HUES64 (cell line): ENCODE measurements around the gene F12.

Source experiments
- H3K27ac ChIP-seq: 2 replicates; pipeline ENCODE4 v1.7.0; 2013; ENCODE audit warnings: low read depth, low read length, inconsistent platforms
- H3K27me3 ChIP-seq: 2 replicates; pipeline ENCODE4 v1.6.1; 2013; ENCODE audit warnings: mild to moderate bottlenecking, low read length; ENCODE audit not compliant: insufficient read depth
- H3K36me3 ChIP-seq: 2 replicates; pipeline ENCODE4 v1.6.1; 2013; ENCODE audit warnings: mild to moderate bottlenecking, low read length; ENCODE audit not compliant: insufficient read depth
- H3K4me1 ChIP-seq: 2 replicates; pipeline ENCODE4 v1.6.1; 2013; ENCODE audit warnings: mild to moderate bottlenecking, low read length, moderate library complexity; ENCODE audit not compliant: insufficient read depth
- H3K4me3 ChIP-seq: 2 replicates; pipeline ENCODE4 v1.5.1; 2013; ENCODE audit warnings: mild to moderate bottlenecking, low read length, moderate library complexity
- H3K9ac ChIP-seq: 2 replicates; pipeline ENCODE4 v1.6.1; 2013; ENCODE audit warnings: mild to moderate bottlenecking, low read depth, low read length
- H3K9me3 ChIP-seq: 2 replicates; pipeline ENCODE4 v1.6.1; 2013; ENCODE audit warnings: low read depth, low read length; ENCODE audit not compliant: insufficient read depth
- WGBS: fragments of 150-250, 120-280 bp; methylation state at CpG from one replicate; pipeline ENCODE4 v1.1.7; 2013; ENCODE audit warnings: missing lambda C conversion rate; 5-methylcytosine and 5-hydroxymethylcytosine counted together

F12 gene

GRCh38 chr5:177435847-177436536, 26.6 kb upstream of the F12 start:
- no peaks in the 10 kb centered on the region; the same call in 1 of the 2 replicates for H3K4me1 ChIP-seq
- H3K9ac ChIP-seq, result no peak overlapping the region
- peaks cover 65% of the 10 kb centered on the region for H3K36me3 ChIP-seq
- 93% methylated on average over 37 of the region's 37 CpGs for WGBS
- H3K27ac ChIP-seq, result no peak overlapping the region
- no peak overlapping the region for H3K4me3 ChIP-seq
- no peaks in the 10 kb centered on the region for H3K27me3 ChIP-seq
- H3K9me3 ChIP-seq, result no peaks in the 10 kb centered on the region

GRCh38 chr5:177434942-177435738, 25.8 kb upstream of the F12 start:
- no peak overlapping the region for H3K9ac ChIP-seq
- no peak overlapping the region for H3K27ac ChIP-seq
- 97% methylated on average over 20 of the region's 20 CpGs for WGBS
- no peaks in the 10 kb centered on the region; the same call in 1 of the 2 replicates for H3K4me1 ChIP-seq
- H3K9me3 ChIP-seq, result no peaks in the 10 kb centered on the region
- H3K36me3 ChIP-seq, result peaks cover 66% of the 10 kb centered on the region
- H3K27me3 ChIP-seq, result no peaks in the 10 kb centered on the region
- H3K4me3 ChIP-seq, result no peak overlapping the region

GRCh38 chr5:177434437-177434836, 25.1 kb upstream of the F12 start:
- H3K27me3 ChIP-seq, result no peaks in the 10 kb centered on the region
- H3K27ac ChIP-seq, result no peak overlapping the region
- no peak overlapping the region for H3K4me3 ChIP-seq
- WGBS, result 93% methylated on average over 8 of the region's 8 CpGs
- no peaks in the 10 kb centered on the region; the same call in 1 of the 2 replicates for H3K4me1 ChIP-seq
- peaks cover 66% of the 10 kb centered on the region for H3K36me3 ChIP-seq
- no peak overlapping the region for H3K9ac ChIP-seq
- no peaks in the 10 kb centered on the region for H3K9me3 ChIP-seq

- WGBS, result 95% methylated on average over 29 of the region's 29 CpGs
- no peak overlapping the region for H3K27ac ChIP-seq
- H3K4me3 ChIP-seq, result no peak overlapping the region
- no peaks in the 10 kb centered on the region; the same call in 1 of the 2 replicates for H3K4me1 ChIP-seq
- H3K9me3 ChIP-seq, result no peaks in the 10 kb centered on the region
- H3K9ac ChIP-seq, result no peak overlapping the region
- H3K27me3 ChIP-seq, result no peaks in the 10 kb centered on the region
- H3K36me3 ChIP-seq, result peaks cover 63% of the 10 kb centered on the region
Observed at GRCh38 chr5:177433658-177434217, 24.4 kb upstream of the F12 start.

- no peaks in the 10 kb centered on the region for H3K9me3 ChIP-seq
- peaks cover under 1% of the 10 kb centered on the region; the same call in 1 of the 2 replicates for H3K4me1 ChIP-seq
- WGBS, result 92% methylated on average over 25 of the region's 25 CpGs
- H3K9ac ChIP-seq, result no peak overlapping the region
- H3K4me3 ChIP-seq, result no peak overlapping the region
- peaks cover 57% of the 10 kb centered on the region for H3K36me3 ChIP-seq
- no peaks in the 10 kb centered on the region for H3K27me3 ChIP-seq
- H3K27ac ChIP-seq, result no peak overlapping the region
Observed at GRCh38 chr5:177432839-177433657, 23.7 kb upstream of the F12 start.

- no peak overlapping the region for H3K4me3 ChIP-seq
- no peak overlapping the region for H3K9ac ChIP-seq
- H3K27ac ChIP-seq, result no peak overlapping the region
- H3K9me3 ChIP-seq, result no peaks in the 10 kb centered on the region
- H3K36me3 ChIP-seq, result peaks cover 51% of the 10 kb centered on the region
- H3K4me1 ChIP-seq, result peaks cover 9% of the 10 kb centered on the region
- H3K27me3 ChIP-seq, result no peaks in the 10 kb centered on the region
- 95% methylated on average over 18 of the region's 18 CpGs for WGBS
Observed at GRCh38 chr5:177432143-177432838, 22.9 kb upstream of the F12 start.

- Histone ChIP-seq H3K4me3 (no peak overlapping the region), H3K27me3 (no peaks in the 10 kb centered on the region), H3K9ac (no peak overlapping the region), H3K9me3 (no peaks in the 10 kb centered on the region), H3K36me3 (peaks cover 49% of the 10 kb centered on the region), H3K4me1 (peaks cover 11% of the 10 kb centered on the region), H3K27ac (no peak overlapping the region)
- 95% methylated on average over 29 of the region's 29 CpGs for WGBS
Observed at GRCh38 chr5:177431317-177432142, 22.2 kb upstream of the F12 start.

- H3K9ac ChIP-seq, result no peak overlapping the region
Observed at GRCh38 chr5:177430972-177431316, 21.6 kb upstream of the F12 start.

GRCh38 chr5:177430140-177430951, 21.0 kb upstream of the F12 start:
- Histone ChIP-seq H3K4me1 (peaks cover 13% of the 10 kb centered on the region), H3K9me3 (no peaks in the 10 kb centered on the region), H3K27ac (no peak overlapping the region), H3K4me3 (no peak overlapping the region), H3K9ac (no peak overlapping the region), H3K27me3 (no peaks in the 10 kb centered on the region), H3K36me3 (peaks cover 42% of the 10 kb centered on the region)
- 93% methylated on average over 26 of the region's 26 CpGs for WGBS

More at GRCh38 chr5:177430972-177431316, 21.6 kb upstream of the F12 start:
- Histone ChIP-seq H3K4me3 (no peak overlapping the region), H3K27ac (no peak overlapping the region), H3K4me1 (peaks cover 11% of the 10 kb centered on the region), H3K9me3 (no peaks in the 10 kb centered on the region), H3K27me3 (no peaks in the 10 kb centered on the region), H3K36me3 (peaks cover 46% of the 10 kb centered on the region)
- WGBS, result 91% methylated on average over 7 of the region's 7 CpGs
